RWPE1 (cell line): ENCODE data around the gene BTRC.

ENCODE experiments used
- CTCF ChIA-PET: fragments of 350-600 bp; sonication (Branson Sonifier 250); formaldehyde crosslinking; extraction: SDS; loops from one replicate; lab custom pipeline; 2021; lab: Yijun Ruan, JAX
- POLR2A ChIA-PET: fragments of 400-600 bp; formaldehyde crosslinking; extraction: SDS; loops from one replicate; lab custom pipeline; 2020; ENCODE audit warnings: antibody characterized with exemption; ENCODE audit not compliant: low non-redundant PET; lab: Yijun Ruan, JAX
- DNase-seq: peaks from one replicate; pipeline ENCODE4 v3.0.0; 2012; ENCODE audit warnings: low spot score
- H3K27ac ChIP-seq: fragments of 450-650 bp; 2 replicates; pipeline ENCODE4 v1.5.1; 2017
- TF ChIP-seq, protein P1 (sequence below): fragments of 450-650 bp; conservative IDR thresholded peaks from 2 replicates; pipeline ENCODE4 v1.5.1; 2017; ENCODE audit warnings: low read depth, mild to moderate bottlenecking

Gene BTRC

DNA sequence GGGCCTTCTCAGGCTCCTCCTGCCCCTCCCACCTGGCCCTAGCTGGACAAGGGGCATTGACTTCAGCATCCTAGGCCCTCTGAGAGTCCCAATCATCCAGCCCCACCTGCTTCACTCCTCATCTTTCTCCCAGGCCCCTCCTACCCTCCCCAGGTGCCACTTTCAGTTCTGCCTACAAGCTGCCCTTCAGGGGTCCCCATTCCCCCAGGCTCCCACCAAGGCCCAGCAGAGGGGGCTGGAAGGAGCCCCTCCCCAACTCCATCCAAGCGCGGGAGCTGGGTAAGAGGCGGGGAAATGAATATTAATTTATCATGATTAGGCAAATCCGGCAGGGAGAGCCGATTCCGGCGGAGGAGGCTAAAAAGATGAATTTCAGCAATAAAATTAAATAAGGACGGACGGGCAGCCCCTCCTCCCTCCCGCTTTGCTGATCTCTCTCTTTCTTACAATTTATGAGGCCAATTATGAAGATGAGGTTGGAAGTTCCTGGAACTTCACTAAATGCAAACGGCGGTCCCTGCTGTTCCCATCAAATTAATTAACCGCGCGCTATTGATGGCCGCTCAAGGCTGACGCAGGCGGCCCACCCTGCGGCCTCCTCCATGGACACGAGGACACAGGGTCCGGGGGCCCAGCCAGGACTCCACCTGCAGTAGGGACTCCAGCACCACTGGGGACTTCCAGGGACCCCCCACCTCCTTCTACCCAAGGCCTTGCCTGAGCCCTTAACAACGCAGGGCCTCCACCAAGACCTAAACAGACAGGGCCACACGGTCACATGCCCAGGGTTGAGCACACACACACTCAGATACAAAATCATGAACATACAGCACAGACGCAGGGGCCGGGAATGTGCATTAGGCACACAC is 220.2 kb downstream of the BTRC start:
- DNase-seq = no peak
- ChIA-PET POLR2A (no interaction called here), CTCF (interaction anchor here (0.6 kb wide), 1 partner anchor 360 kb away, joined by 3 read pairs; no protein-coding TSS in a partner anchor)
- TF ChIP-seq, protein P1, sequence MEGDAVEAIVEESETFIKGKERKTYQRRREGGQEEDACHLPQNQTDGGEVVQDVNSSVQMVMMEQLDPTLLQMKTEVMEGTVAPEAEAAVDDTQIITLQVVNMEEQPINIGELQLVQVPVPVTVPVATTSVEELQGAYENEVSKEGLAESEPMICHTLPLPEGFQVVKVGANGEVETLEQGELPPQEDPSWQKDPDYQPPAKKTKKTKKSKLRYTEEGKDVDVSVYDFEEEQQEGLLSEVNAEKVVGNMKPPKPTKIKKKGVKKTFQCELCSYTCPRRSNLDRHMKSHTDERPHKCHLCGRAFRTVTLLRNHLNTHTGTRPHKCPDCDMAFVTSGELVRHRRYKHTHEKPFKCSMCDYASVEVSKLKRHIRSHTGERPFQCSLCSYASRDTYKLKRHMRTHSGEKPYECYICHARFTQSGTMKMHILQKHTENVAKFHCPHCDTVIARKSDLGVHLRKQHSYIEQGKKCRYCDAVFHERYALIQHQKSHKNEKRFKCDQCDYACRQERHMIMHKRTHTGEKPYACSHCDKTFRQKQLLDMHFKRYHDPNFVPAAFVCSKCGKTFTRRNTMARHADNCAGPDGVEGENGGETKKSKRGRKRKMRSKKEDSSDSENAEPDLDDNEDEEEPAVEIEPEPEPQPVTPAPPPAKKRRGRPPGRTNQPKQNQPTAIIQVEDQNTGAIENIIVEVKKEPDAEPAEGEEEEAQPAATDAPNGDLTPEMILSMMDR = no peak
- H3K27ac ChIP-seq = no peak overlapping the region

DNA sequence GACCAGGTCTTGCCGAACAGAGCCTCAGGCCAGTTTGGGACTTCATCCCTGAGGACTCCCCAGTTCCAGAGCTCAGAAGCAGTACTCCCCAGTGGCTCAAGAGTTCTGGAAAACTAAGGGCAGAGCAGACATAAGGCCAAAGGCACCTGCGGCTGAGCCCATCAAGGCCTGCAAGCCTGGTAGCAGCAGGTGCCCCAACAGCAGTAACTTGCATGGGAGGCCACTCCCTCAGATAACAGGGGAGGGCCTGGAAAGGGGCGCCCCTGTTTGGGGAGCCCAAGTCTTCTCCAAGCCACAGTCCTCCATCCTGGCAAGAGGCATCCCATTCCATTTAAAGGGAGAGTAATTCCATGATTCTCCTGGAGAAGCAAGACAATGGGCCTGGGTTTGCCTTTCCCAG is 221.1 kb downstream of the BTRC start:
- H3K27ac ChIP-seq = no peak overlapping the region
- ChIA-PET POLR2A (no interaction called here), CTCF (no interaction called here)
- no peak for DNase-seq
- TF ChIP-seq, protein P1 = no peak

DNA sequence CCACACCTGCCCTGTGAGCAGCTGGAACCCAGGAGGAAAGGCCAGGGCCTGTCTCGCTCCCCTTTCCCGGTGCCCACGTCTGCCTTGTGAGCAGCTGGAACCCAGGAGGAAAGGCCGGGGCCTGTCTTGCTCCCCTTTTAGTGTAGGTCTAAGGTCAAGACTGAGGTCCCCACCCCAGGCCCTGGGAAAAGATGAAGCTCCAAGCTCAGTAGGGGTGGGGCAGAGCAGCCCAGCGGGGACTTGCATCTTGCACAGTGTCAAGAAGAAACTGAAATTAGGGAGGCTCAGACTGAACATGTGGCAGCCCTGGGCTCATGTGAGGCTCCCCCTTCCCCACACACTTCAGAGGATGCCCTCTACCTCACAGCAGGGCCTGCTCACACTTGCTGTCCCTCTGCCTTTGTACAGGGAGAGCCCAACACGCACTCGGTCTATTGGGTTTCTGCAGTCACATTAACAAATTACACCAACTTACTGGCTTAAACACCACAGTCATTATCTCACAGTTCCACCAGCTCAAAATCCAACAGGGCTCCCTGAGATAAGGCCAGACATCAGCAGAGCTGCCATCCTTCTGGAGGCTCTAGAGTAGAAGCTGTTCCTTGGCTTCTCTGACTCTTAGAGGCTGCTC is 221.7 kb downstream of the BTRC start:
- no peak overlapping the region for H3K27ac ChIP-seq
- ChIA-PET CTCF (interaction anchor here (1.0 to 2.1 kb wide), 2 partner anchors 124 to 362 kb away, joined by 3 to 10 read pairs; no protein-coding TSS in a partner anchor), POLR2A (no interaction called here)
- DNase-seq = no peak
- TF ChIP-seq, protein P1 = no peak

GRCh38 chr10:101576211-101576863 is 222.4 kb downstream of the BTRC start:
- ChIA-PET CTCF (interaction anchor here (0.6 to 2.1 kb wide), 3 partner anchors 124 to 574 kb away, joined by 3 to 10 read pairs (median 3); no protein-coding TSS in a partner anchor), POLR2A (interaction anchor here (0.7 kb wide), 1 partner anchor 9 kb away, joined by 4 read pairs; no protein-coding TSS in a partner anchor)
- no peak for DNase-seq
- TF ChIP-seq, protein P1 = no peak
- H3K27ac ChIP-seq = no peak overlapping the region

DNA sequence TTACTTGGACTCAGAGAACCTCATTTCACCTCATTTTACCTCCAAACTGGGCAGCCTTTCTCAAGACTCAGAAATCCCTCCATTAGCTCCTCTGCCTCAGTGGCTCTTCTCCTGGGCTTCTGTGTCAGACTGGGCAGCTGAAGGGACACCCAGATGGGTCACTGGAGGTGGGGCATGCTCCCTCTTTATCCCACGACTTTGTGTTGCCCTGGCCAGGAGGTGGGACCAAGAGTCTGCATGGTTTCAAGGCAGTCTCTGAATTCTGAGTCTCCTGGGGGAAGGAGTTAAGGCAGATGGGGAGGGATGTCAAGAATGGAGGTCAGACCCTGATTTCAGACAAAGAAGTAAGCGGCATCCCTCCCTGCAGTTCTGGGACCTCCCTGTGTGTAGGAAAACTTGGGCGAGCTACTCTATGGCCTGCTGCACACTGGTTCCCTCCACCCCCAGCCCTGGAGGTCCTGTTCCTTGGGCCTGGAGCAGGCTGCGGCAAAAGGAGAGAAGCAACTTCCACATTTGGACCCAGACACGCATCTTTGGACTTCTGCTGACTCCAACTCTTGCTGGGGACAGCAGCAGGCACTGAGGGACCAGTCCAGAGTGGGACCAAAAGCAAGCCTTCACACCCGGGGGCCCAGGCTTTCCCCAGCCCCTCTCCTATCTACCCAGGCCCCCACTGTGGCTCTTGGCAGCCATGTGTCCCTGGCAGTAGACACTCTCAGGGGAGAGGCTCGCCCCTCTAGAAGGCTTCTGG is 223.3 kb downstream of the BTRC start:
- no peak for DNase-seq
- H3K27ac ChIP-seq = no peak overlapping the region
- CTCF ChIA-PET = interaction anchor here (0.6 to 2.1 kb wide), 2 partner anchors 363 to 575 kb away, joined by 3 to 10 read pairs; no protein-coding TSS in a partner anchor
- TF ChIP-seq, protein P1 = no peak
- POLR2A ChIA-PET = interaction anchor here (0.7 kb wide), 1 partner anchor 9 kb away, joined by 4 read pairs; no protein-coding TSS in a partner anchor
